GM11168 (cell line): ENCODE measurements around the gene CLCN4.

ENCODE experiments used
- in situ Hi-C: fragments of 300-500 bp; cut with MboI; formaldehyde crosslinking; loops from one replicate; pipeline ENCODE4 v1.12.0; 2022; ENCODE audit warnings: low sequenced_read_pairs; ENCODE audit not compliant: unreplicated experiment

The CLCN4 gene

DNA sequence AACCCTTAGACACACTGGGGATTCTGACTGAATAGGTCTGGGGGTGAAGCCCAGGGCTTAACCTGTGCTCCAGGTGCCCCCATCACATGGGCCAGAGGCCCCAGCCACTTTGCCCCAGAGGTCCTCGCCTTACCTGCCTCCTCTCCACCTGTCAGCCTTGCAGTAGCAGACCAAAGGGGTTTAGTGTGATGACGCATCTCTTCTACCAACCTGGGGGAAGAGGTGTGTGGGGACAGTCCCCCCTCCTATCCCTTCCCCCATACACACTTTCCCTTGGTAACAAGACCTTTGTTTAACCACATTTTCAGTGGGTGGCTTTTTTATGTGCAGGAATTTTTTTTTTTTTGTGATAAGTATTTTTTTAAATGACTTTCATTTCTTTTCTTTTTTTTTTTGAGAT lies 6.3 kb downstream of the CLCN4 start:
- in situ Hi-C loops, result no loop called here

DNA sequence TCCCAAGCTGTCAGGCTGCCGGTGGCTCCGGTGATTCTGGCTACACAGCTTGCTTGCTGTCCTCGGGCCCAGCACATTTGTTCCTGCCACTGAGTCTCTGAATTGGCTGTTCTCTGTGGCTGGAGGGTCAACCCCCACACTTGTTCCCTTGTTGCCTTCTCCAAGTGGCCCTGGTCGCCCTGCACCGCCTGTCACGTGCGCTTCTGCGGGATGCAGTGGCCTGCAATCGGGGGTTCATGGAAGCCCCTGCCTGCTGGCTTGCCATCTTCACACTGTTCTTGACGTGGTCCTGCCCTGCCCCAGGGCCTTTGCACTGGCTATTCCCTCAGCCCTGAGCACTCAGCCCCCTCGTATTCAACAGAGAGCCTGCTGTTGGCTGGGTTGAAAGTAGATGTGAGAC lies 8.1 kb downstream of the CLCN4 start:
- in situ Hi-C loops, result no loop called here

DNA sequence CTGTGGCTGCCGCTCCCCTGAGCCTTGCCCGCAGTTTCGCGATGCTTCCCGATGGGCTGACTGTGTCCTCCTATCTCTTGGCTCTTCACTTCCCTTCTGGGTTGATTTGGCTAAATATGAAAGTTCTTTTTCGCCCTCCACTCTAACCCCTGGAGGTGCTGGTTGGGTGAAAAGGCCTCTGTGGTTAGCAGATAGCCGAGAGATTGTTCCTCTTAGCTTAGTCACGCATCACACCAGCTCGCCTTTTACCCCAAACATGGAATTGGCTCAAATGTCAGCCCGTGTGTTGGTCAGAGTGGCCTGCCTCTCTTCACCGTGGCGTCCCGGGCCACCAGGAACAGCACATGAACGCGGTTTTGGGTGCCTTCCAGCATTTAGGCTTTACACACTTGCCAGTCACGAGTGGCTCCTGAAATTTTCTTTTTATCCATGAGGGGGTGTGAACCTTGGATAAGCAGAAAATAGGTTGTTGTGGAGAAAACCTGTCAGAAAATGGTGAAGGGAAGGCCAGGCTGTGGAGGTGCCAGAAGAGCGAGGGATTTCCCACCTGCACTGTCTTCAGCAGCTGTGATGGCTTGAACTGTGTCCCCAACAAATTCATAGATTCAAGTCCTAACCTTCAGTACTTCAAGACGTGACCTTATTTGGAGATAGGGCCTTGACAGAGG lies 8.9 kb downstream of the CLCN4 start:
- in situ Hi-C loops, result no loop called here

DNA sequence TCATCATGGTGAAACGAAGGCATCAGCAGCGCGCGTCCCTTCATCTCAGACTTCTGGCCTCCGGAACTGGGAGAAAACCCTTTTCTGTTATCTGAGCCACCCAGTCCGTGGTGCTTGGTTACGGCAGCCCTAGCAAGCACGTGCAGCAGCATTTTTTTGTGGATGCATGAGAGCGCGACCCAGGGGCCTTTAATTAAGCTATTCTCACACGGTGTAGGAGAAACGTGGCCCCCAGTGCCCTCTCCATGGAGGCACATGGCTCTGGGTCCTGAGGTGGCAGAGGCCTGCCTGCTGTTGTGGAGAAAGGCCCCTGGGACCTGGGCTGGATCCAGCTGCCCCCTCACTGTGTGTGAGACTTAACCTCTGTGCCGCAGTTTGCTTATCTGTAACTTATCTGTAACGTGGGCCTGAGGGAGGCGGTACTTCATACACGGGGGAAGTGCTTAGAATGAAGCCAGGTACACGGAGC lies 9.5 kb downstream of the CLCN4 start:
- in situ Hi-C loops, result no loop called here

DNA sequence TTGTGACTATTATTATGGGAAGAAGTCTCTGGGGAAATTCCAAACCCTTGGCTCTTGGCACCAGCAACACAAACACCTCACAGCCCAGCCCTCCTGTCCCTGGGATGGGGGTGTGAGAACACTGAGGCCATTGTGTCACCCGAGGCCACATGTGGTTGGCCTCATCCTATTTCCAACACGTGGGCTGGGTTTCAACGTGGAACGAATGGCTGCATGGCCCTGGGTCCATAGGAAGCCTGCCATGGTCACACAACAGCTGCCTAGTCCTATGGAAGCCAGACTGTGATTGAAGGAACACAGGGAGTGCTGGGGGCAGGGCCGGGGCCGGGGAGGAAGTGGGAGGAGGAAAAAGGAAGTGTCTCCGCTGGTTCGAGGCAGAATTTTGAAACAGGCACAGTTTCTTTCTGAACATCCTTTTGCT lies 10.0 kb downstream of the CLCN4 start:
- in situ Hi-C loops, result no loop called here

DNA sequence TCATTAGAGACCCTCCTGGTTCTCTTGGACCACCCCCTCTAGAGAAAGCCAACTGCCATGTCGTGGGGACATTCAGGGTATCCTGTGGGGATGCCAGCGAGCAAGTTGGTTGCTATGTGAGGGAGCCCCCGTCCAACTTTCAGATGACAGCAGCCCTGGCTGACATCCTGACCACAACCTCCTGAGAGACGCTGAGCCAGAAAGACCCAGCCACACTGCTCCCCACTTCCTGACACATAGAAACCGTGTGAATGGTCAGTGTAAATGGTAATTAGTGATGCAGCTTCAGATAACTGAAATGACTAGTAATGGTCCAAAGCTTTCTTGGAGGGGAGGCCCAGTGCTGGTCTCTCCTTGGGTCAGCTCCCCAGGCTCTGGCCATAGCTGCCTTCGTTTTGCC lies 10.8 kb downstream of the CLCN4 start:
- in situ Hi-C loops, result no loop called here

DNA sequence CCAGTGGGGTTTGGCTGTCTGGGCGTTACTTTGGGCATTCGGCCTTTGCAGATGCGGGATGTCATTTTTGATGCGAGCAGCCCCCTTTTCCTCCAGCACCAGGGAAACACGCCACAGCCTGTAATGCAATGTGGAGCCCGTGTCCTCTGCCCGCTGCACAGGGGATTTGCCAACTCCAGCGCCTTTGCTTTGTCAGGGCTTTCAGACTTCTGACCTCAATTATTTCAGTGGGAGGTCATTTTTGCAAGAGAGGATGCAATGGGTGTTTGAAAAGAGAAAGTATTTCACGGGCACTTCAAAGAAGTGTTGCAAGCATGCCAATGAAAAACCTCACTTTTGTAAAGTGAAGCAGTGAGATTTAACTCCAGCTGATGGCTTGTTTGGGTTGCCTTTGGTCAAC lies 11.5 kb downstream of the CLCN4 start:
- in situ Hi-C loops, result no loop called here

DNA sequence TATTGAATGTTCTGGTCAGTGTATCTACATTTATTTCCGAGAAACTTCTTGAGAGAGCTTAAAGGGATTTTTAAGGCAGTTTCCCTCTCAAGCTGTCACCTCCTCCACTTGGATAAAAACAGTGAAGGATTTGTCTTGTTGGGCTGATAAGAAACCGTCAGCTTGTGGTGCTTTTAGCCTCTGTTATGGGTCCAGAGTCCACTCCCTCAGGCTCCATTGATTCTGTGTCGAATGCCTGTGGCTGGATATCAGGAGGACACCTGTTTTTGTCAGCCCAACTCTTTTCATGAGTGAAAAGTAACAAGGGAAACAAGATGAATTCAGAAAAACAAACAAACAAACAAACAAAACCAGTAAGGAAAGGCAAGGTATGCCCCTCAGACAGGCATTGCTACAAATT lies 12.4 kb downstream of the CLCN4 start:
- in situ Hi-C loops, result no loop called here

DNA sequence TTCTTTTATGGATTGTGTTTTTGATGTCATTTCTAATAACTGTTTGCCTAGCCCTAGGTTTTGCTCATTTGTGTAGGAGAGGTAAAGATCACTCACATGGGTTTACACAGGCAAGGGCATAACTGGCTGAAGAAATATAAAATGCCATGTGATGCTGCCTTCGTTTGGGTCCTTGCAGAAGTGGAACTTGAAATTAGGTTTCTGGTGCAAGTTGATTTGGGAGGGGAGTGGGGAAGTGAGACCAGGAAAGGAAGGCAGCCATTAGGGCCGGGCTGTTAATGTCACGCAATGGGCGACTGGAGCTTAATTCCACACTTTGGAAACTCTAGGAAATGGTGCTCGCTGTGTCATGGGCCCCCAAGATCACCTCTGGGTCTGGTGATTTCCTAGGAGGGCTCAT lies 14.5 kb downstream of the CLCN4 start:
- in situ Hi-C loops, result no loop called here

DNA sequence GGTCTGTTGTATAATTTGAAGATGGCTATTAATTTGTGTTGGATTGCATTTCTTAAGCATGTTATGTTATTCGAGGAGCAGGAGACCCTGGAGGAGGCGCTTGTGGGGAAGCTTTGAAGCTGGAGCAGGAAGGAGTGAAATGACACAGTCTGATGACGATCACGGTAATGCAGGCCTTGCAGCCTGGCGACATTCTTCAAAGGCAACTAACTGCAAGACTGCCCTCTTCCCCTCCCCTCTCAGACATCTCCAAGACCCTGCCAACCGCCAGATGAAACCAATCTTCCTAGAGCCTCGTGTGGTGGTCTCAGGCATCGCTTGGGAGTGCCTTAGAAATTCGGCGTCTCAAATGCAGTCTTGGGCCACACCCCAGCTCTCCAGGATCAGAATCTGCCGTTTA lies 16.1 kb downstream of the CLCN4 start:
- in situ Hi-C loops, result no loop called here

DNA sequence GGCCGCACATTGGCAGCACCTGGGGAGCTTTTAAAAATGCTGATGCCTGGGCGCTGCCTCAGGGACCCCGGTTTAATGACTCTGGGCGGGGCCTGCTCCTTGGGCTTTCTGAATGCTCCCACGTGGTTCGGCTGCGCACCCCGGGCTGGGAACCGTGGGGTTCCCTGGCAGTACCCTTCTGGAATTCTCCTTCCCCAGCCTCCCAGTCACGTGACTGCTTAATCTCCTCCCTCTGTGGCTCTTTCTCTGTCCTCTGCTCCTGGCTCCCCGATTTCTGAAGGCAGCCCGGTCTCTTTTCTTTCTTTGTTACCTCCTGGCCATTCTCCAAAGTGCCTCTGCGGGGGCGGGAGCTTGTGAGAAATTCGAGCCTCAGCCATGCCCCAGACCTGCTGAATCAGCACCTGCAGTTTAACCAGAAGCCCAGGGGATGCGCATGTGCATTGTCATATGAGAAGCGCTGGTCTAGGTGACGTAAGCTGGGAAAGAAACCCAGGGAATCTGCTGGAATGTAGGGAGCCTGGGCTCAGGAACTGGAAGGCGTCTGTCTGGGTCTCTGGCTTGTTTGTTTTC lies 16.6 kb downstream of the CLCN4 start:
- in situ Hi-C loops, result no loop called here

DNA sequence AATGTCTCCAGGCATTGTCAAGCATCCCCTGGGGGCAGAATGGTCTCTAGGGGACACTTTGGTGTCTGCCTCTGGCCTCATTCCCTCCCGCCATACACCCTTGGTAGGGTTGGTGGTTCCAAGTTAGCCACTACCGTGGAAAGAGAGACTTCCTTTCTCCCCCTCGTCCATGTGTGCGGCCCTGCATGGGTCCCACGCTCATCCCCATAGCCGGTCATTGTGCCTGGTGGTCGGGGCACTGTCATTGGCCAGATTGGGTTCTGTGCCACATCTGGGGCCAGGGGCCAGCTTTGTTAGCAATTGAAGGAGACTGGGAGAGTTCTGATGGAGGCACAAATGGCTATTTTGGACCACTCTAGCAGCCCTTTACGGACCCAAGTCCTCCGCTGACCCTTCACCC lies 17.3 kb downstream of the CLCN4 start:
- in situ Hi-C loops, result no loop called here

DNA sequence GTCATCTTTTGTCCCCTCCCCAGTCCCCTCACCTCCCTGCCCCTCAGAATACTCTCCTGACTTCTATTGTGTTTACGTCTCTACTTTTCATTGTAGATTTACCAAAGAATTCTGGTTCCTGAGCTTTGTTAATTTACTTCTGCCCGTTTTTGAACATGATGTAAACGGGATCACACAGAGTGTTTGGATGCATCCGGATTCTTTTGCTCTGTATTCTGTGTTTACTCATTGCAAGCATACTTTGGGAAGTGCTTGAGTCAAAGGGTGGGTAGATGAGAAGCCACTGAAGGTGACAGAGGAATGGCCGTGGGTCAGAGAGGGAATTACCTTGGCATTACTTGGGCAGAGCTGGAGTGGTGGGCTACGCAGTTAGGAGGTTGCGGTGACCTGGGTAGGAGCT lies 18.0 kb downstream of the CLCN4 start:
- in situ Hi-C loops, result loop anchor here (25.0 kb wide), 2 partner anchors 562 to 937 kb away; partner anchors contain the start of gene HCCS

DNA sequence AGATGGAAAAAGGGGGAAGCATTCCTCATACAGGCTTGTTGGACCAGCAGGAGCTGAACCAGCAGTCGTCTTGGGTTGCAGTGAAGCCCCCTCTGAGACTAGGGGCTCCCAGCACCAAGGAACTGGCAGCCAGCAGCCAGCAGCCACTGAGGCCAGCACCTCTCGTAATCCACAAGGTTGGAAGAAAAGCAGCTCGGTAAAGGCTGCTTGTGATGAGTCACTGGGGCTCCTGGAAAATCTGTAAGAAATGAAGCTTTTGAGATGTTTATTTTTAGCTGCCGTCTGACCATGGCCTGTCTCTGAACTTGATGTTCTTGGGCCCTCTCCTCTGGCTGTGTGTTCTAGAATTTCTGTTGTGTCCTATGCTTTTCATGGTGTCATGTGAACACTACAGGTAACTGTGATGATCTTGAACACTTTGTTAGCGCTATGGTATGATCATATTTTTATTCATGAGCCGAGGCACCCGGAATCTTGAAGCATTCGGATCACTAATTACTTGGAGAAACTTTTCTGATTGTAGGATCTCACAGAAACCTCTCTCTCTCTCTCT lies 18.6 kb downstream of the CLCN4 start:
- in situ Hi-C loops, result loop anchor here (25.0 kb wide), 2 partner anchors 562 to 937 kb away; partner anchors contain the start of gene HCCS

DNA sequence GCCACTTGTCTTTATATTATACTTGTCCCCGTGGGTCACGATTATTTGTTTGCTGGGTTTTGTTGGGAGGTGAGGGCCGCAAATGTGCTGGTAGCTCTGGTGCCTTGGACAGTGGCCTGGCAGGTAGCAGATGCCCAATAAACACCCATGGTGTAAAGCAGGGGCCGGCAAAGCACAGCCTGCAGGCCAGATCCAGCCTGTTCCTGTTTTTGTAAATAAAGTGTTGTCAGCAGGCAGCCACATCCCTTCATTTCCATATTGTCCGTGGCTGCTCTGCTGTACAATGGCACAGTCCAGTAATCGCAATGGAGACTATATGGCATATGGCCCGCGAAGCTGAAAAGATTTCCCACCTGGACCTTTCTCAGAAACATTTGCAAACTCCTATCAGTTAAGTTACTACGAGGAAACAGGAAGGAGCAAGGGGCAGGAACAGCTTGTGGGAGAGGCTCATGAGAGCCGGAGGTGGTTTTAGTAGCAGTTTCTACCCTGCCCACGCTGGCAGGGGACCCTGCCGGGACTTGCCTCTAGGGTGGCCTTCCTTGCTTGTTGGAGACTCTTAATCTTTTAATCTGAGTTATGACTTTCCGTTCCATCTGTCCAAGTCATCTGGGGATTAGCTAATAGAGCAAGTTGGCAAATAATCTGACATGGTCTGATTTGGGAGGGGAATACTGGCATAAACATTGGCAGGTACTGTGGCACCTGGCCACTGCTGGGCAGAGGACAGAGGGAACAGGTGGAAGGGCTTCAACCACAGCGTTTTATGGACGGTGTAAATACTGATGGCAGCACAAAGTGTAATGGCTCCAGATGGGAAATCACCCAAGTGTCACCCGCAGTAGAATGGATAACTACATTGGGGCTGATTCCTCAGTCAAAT lies 19.6 kb downstream of the CLCN4 start:
- in situ Hi-C loops, result loop anchor here (25.0 kb wide), 2 partner anchors 561 to 936 kb away; partner anchors contain the start of gene HCCS

DNA sequence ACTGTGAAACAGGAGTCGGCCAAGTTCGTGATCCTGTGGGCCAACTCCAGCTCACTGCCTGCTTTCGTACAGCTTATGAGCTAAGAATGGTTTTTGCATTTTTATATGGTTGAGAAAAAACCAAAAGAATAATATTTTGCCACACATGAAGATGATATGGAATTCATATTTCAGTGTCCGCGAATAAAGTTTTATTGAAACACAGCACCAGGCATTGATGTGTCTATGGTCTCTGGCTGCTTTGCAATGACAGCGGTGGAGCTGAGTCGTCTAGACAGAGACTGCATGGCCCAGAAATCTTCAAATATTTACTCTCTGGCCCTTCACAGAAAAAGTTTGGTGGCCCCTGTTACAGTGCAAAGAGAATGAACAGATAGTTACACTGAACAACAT lies 20.2 kb downstream of the CLCN4 start:
- in situ Hi-C loops, result loop anchor here (25.0 kb wide), 2 partner anchors 560 to 935 kb away; partner anchors contain the start of gene HCCS

DNA sequence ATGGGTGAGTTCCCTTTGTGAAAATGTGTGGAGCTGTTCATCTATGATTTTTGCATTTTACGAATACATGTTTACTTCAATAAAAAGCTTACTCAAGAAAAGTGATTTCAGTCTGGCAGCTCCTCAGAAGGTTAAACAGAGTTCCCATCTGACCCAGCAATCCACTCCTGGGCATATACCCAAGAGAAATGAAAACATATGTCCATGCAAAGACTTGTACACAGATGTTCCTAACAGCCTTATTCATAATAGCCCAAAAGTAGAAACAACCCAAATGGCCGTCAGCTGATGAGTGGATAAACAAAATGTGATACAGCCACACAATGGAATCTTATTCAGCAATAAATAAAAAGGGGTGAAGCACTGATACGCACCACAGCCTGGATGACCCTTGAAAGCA lies 20.8 kb downstream of the CLCN4 start:
- in situ Hi-C loops, result loop anchor here (25.0 kb wide), 2 partner anchors 560 to 935 kb away; partner anchors contain the start of gene HCCS

DNA sequence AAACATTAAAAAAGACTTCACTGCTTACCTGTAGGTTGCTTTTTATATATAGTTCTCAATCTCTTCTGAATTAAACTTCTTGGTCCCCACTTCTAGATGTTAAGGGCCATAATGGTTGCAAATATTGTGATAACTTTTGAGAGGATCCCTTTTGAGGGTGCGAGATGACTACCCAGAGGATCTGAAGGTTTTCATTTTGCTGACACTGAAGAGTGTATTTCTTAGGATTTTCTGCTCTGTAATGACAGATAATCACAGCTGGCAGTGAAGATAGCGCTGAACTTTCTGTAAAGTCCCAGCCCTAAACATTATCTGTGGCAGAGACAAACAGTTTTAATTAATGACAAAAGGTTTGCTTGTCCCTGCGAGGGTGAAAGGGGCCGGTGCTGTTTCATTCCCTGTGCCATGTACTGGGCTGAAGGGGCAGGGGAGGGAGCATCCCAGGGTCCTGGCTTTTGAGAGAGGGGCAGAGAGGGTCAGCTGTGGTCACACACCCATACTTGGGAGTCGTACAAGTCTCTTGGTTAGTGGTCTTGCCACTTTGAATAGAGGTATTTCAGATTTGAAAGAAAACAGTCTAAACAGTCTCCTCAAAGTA lies 22.2 kb downstream of the CLCN4 start:
- in situ Hi-C loops, result loop anchor here (25.0 kb wide), 2 partner anchors 558 to 933 kb away; partner anchors contain the start of gene HCCS

DNA sequence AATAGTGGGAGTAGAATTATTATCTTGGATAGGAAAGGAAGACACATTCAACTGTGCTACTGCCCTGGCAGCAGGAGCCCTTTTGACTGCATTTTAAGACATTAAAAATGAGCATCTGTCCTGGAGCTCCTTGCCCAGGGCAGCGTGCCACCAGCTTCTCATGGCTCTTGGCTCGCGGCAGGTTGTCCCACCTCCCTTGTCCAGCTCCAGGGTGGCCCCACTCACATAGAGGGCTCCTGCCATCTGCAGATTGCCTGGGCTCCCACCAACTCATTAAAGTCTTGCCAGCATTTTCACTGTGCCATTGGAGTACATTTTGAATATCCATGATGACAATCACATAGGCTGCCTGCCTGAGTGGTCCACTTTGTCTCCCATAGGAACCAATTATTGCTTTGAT lies 27.0 kb downstream of the CLCN4 start:
- in situ Hi-C loops, result loop anchor here (10.0 to 25.0 kb wide), 3 partner anchors 431 to 929 kb away; partner anchors contain the start of gene HCCS

DNA sequence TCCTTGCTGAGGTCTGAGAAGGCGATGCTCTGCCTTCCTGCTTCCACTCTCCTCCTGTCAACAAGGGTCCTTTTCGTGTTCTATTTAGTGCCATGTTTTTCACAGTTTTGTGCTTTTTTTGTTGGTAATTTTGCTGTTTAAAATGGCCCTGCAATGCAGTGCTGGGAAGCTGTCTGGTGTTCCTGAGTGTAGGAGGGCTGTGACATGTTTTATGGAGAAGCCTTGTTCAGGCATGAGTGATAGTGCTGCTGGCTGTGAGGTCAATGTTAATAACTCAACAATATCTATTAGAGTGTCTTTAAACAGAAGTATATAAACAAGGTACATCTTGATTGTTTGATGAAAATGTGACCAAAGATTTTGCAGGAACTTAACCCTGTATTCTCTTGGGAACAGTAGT lies 27.6 kb downstream of the CLCN4 start:
- in situ Hi-C loops, result loop anchor here (10.0 to 25.0 kb wide), 3 partner anchors 430 to 928 kb away; partner anchors contain the start of gene HCCS
